Measurements from ENCODE around the gene HADH.

- no peak for TF ChIP-seq REST (IDR thresholded peaks at IDR 0.05)
- TF ChIP-seq NPAS2 (CRISPR knock-in tag; IDR thresholded peaks at IDR 0.05; ENCODE audit: borderline replicate concordance) = no peak
- TF ChIP-seq, protein P1, sequence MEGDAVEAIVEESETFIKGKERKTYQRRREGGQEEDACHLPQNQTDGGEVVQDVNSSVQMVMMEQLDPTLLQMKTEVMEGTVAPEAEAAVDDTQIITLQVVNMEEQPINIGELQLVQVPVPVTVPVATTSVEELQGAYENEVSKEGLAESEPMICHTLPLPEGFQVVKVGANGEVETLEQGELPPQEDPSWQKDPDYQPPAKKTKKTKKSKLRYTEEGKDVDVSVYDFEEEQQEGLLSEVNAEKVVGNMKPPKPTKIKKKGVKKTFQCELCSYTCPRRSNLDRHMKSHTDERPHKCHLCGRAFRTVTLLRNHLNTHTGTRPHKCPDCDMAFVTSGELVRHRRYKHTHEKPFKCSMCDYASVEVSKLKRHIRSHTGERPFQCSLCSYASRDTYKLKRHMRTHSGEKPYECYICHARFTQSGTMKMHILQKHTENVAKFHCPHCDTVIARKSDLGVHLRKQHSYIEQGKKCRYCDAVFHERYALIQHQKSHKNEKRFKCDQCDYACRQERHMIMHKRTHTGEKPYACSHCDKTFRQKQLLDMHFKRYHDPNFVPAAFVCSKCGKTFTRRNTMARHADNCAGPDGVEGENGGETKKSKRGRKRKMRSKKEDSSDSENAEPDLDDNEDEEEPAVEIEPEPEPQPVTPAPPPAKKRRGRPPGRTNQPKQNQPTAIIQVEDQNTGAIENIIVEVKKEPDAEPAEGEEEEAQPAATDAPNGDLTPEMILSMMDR (IDR thresholded peaks at IDR 0.05) = no peak
- no peak for TF ChIP-seq KDM5A (IDR thresholded peaks at IDR 0.05)
- no peak for TF ChIP-seq POLR2A (IDR thresholded peaks at IDR 0.05; ENCODE audit: low read length)
- no peak for TF ChIP-seq CHD2 (IDR thresholded peaks at IDR 0.05; ENCODE audit: low read length, partially characterized antibody)
- no peak for TF ChIP-seq SMC3 (IDR thresholded peaks at IDR 0.05)
- no peak for TF ChIP-seq CEBPB (IDR thresholded peaks at IDR 0.05)
- TF ChIP-seq, protein P2, sequence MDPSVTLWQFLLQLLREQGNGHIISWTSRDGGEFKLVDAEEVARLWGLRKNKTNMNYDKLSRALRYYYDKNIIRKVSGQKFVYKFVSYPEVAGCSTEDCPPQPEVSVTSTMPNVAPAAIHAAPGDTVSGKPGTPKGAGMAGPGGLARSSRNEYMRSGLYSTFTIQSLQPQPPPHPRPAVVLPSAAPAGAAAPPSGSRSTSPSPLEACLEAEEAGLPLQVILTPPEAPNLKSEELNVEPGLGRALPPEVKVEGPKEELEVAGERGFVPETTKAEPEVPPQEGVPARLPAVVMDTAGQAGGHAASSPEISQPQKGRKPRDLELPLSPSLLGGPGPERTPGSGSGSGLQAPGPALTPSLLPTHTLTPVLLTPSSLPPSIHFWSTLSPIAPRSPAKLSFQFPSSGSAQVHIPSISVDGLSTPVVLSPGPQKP (IDR thresholded peaks at IDR 0.05; ENCODE audit: low read depth, low read length) = no peak
- no peak for TF ChIP-seq BHLHE40 (IDR thresholded peaks at IDR 0.05; ENCODE audit: low read depth, low read length)
- TF ChIP-seq NR3C1 (IDR thresholded peaks at IDR 0.05) = no peak
These were observed 46.5 kb downstream of the HADH start for GRCh38 chr4:108036213-108036612.
